GM21825 (cell line): Measurements from ENCODE around the gene STXBP3.

Experiments
- ATAC-seq: cut with Tn5 transposase; IDR thresholded peaks from one replicate; pipeline ENCODE4 v1.9.1; 2021; ENCODE audit warnings: mild to moderate bottlenecking, moderate library complexity; ENCODE audit not compliant: unreplicated experiment

STXBP3 gene

DNA sequence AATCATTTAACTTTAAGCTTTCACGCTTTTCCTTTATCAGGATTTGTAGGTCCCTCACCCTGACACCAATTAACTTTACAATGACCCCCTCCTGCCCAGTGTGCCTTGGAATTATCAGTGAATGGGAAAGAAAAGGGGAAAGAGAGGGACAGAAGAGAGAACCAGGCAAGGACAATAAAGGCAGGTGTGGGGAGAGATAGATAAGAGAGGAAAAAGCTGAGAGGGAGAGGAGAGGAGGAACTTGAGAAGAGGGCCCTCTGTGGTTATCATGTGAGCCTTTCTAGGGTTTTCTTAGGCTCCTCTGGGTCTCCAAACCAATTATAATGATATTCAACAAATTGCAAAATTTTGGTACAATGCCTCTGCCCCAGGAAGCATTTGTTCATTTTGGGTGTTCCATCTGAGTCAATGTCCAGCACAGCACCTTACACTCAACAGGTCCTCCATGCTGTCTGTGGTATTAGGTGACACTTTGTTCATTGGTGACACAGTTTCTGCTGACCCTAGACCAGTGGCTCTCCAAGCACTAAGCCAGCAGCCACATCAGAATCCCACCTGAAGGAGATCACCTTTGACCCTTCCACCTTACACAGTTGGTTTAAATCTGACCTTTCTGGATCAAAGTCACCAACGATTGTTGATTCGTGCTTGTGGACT is 96.2 kb downstream of the STXBP3 start:
- no peak for ATAC-seq

GRCh38 chr1:108843390-108844137 is 97.1 kb downstream of the STXBP3 start:
- no peak for ATAC-seq

- no peak for ATAC-seq
These were observed 99.0 kb downstream of the STXBP3 start for GRCh38 chr1:108845446-108845845.

GRCh38 chr1:108845991-108846390 is 99.5 kb downstream of the STXBP3 start:
- no peak for ATAC-seq

GRCh38 chr1:108847494-108847893 is 101.0 kb downstream of the STXBP3 start:
- ATAC-seq: no peak

- ATAC-seq: no peak
These were observed 102.3 kb downstream of the STXBP3 start for GRCh38 chr1:108848806-108849205.

- ATAC-seq: no peak
These were observed 104.5 kb downstream of the STXBP3 start for GRCh38 chr1:108850929-108851328.

DNA sequence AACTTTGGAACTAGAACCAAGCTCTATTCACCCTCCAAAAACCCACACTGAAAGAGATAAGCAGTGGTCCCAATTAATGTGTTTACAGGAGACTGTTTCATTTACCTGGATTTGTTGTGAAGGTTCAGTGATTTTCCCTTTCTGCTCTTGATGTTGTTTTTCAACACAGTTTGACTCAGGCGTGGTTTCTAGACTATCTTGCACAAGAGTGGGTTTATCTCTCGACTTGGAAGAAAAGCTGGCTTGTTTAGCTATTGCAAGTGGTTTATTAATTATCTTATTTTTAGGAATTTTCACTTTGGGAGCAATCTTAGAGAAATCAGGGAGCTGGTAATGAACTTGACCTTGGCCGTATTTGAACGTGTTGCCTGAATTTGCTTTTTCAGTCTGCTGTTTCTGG is 105.1 kb downstream of the STXBP3 start:
- no peak for ATAC-seq

- ATAC-seq: no peak
These were observed 105.9 kb downstream of the STXBP3 start for GRCh38 chr1:108852221-108852975.

DNA sequence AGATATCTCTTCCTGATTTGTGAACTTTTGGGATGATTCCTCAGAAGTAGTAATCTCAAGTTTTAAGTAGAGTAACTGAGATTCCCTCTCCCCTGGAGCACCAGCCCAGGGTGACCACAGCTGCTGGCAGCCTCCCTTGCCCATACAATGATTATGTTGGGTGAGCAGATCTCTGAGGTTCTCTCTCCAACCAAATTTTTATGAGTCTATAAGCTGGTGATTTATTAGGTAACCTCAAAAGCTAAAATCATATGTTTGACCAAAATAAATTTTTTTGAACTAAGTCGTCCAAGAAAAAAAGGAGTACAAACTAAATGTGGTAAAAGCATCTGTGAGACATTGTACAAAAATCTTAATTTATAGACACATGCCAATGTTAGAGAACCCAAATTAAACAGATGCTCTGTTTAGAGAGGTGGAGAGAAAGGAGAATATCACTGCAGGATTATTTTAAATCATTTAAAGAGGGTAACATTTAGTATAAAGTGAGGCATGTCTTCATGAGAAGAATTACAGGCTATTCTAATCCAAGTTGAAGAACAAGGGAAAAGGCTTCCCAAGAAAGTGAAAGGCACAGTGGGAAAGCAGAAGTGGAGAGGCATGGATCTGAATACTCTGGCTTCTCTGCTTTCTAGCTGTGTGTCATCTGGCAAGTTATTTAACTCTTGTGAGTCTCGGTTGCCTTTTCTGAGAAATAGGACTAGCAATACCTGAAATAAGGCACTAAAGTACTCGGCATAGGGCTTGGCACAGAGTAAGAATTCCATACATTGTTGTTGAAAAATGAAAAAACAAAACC is 107.9 kb downstream of the STXBP3 start:
- no peak for ATAC-seq

- ATAC-seq: no peak
These were observed 110.5 kb downstream of the STXBP3 start, which contains the start of gene AKNAD1 for GRCh38 chr1:108856994-108857393. Gene AKNAD1, minus strand, starts transcription at chr1:108857094. Its CDS starts 4,430 bp downstream, at chr1:108852664.

DNA sequence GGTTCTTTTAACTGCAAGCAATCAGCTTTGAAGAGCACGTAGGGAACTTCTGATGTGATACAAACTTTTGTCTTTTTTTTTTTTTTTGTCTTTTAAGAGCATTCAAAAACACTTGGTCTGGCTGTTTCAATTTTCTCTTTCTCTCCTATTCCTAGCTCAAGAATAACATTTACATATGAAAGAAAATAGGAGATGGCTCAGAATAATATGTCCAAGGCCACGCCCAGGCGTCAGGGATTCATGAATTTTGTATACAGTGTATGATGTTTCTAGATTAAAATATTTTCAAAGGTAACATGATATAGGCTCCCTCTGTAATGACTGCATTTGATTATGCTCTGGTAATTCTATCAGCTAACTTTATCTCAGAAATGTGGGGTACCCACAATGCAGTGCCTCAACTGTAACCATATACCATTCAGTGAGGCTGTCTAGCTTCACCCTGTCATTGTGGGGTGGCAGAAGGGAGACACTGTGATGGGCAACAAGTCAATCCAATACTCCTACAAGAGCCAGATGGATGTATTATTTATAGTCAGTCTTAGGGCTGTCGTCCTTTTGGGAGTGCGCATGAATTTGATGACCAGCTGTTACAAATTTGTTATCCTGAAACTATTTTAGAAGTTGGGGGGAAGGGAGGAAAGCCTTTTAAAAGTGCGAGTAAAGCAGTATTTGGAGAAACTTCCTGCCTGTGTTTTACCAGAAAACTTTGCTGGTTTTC is 111.9 kb downstream of the STXBP3 start:
- ATAC-seq: no peak
